CD1c-positive myeloid dendritic cell (primary cell): ENCODE results near the gene DCUN1D4.

Source experiments
- DNase-seq: peaks from one replicate; pipeline ENCODE4 v3.0.0-alpha.2; 2016; ENCODE audit errors: extremely low spot score

DCUN1D4 gene

GRCh38 chr4:51853027-51853682 is 10.2 kb downstream of the DCUN1D4 start:
- no peak for DNase-seq

- DNase-seq = no peak
Measured at GRCh38 chr4:51855270-51855669, 12.3 kb downstream of the DCUN1D4 start.

- DNase-seq = no peak
Measured at GRCh38 chr4:51855751-51856150, 12.8 kb downstream of the DCUN1D4 start.

GRCh38 chr4:51858605-51859202 is 15.8 kb downstream of the DCUN1D4 start:
- DNase-seq = no peak

- no peak for DNase-seq
Measured at GRCh38 chr4:51859476-51860031, 16.6 kb downstream of the DCUN1D4 start.

- no peak for DNase-seq
Measured at GRCh38 chr4:51862199-51862598, 19.2 kb downstream of the DCUN1D4 start.

- no peak for DNase-seq
Measured at GRCh38 chr4:51862781-51863180, 19.8 kb downstream of the DCUN1D4 start.

GRCh38 chr4:51865717-51866116 is 22.8 kb downstream of the DCUN1D4 start:
- DNase-seq = no peak

- DNase-seq = no peak
Measured at GRCh38 chr4:51866835-51867234, 23.9 kb downstream of the DCUN1D4 start.

GRCh38 chr4:51867689-51868448 is 24.9 kb downstream of the DCUN1D4 start:
- no peak for DNase-seq

GRCh38 chr4:51868449-51868847 is 25.5 kb downstream of the DCUN1D4 start:
- no peak for DNase-seq

GRCh38 chr4:51870441-51871188 is 27.7 kb downstream of the DCUN1D4 start:
- DNase-seq = no peak

GRCh38 chr4:51872283-51872997 is 29.5 kb downstream of the DCUN1D4 start:
- no peak for DNase-seq

- no peak for DNase-seq
Measured at GRCh38 chr4:51874551-51874950, 31.6 kb downstream of the DCUN1D4 start.

GRCh38 chr4:51878431-51878830 is 35.5 kb downstream of the DCUN1D4 start:
- no peak for DNase-seq

GRCh38 chr4:51880016-51880915 is 37.3 kb downstream of the DCUN1D4 start:
- no peak for DNase-seq

GRCh38 chr4:51884055-51884454 is 41.1 kb downstream of the DCUN1D4 start:
- DNase-seq = no peak

GRCh38 chr4:51884606-51885005 is 41.7 kb downstream of the DCUN1D4 start:
- DNase-seq = no peak

GRCh38 chr4:51885363-51885762 is 42.4 kb downstream of the DCUN1D4 start:
- no peak for DNase-seq

GRCh38 chr4:51890760-51891159 is 47.8 kb downstream of the DCUN1D4 start:
- no peak for DNase-seq
